OCI-LY3 (cell line): ENCODE measurements around the gene HCRTR1.

Experiments used
- H2AFZ ChIP-seq: fragments of 200-600, 300-600 bp; shearing (Covaris generic); 2 replicates; pipeline ENCODE4 v1.6.0; 2014; ENCODE audit warnings: antibody characterized with exemption, low read depth, low read length
- H3K27ac ChIP-seq: fragments of 200-600, 300-600 bp; sonication (generic); 2 replicates; pipeline ENCODE4 v1.5.1; 2014; ENCODE audit warnings: mild to moderate bottlenecking, low read length, moderate library complexity, mixed read lengths
- H3K27me3 ChIP-seq: fragments of 200-600, 300-600 bp; sonication (generic); 2 replicates; pipeline ENCODE4 v1.6.1; 2014; ENCODE audit warnings: low read depth, low read length, mixed read lengths
- H3K36me3 ChIP-seq: fragments of 200-600, 300-600 bp; sonication (generic); replicated peaks from 2 replicates; pipeline ENCODE3; 2014; ENCODE audit warnings: low read depth, low read length, mixed read lengths
- H3K4me1 ChIP-seq: fragments of 300-600, 200-600 bp; sonication (generic); 2 replicates; pipeline ENCODE4 v1.6.1; 2014; ENCODE audit warnings: low read length, mixed read lengths
- H3K4me2 ChIP-seq: fragments of 200-600, 300-600 bp; sonication (generic); 2 replicates; pipeline ENCODE4 v1.6.1; 2014; ENCODE audit warnings: low read length, mixed read lengths
- H3K4me3 ChIP-seq: fragments of 300-600, 200-600 bp; sonication (generic); 2 replicates; pipeline ENCODE4 v1.5.1; 2014; ENCODE audit warnings: antibody characterized with exemption, mild to moderate bottlenecking, low read length, moderate library complexity
- H3K79me2 ChIP-seq: fragments of 300-600, 200-600 bp; shearing (Covaris generic); 2 replicates; pipeline ENCODE4 v1.6.1; 2014; ENCODE audit warnings: mild to moderate bottlenecking, low read length, mixed read lengths
- H3K9ac ChIP-seq: fragments of 300-600, 200-600 bp; shearing (Covaris generic); 2 replicates; pipeline ENCODE4 v1.6.0; 2014; ENCODE audit warnings: mild to moderate bottlenecking, low read length, moderate library complexity
- H3K9me3 ChIP-seq: fragments of 200-600, 300-600 bp; shearing (Covaris generic); 2 replicates; pipeline ENCODE4 v1.6.1; 2014; ENCODE audit warnings: low read length, mixed read lengths; ENCODE audit not compliant: insufficient read depth
- H4K20me1 ChIP-seq: fragments of 200-600, 300-600 bp; sonication (generic); 2 replicates; pipeline ENCODE4 v1.6.1; 2016; ENCODE audit warnings: low read length, mixed read lengths; ENCODE audit not compliant: insufficient read depth
- CTCF ChIP-seq: fragments of 200-600, 300-600 bp; sonication (generic); IDR thresholded peaks from 2 replicates; pipeline ENCODE4 v1.5.1; 2014; ENCODE audit warnings: antibody characterized with exemption, low read length, low read depth
- EZH2phosphoT487 ChIP-seq: fragments of 200-600 bp; shearing (Covaris generic); IDR thresholded peaks from 2 replicates; pipeline ENCODE4 v1.6.1; 2018; ENCODE audit warnings: antibody characterized with exemption, mixed run types, low read depth

The HCRTR1 gene

GRCh38 chr1:31617218-31617915, at the start of gene HCRTR1:
HCRTR1 (plus strand) TSS chr1:31617689; CDS start chr1:31619193, 1,504 bp downstream.
- Histone ChIP-seq H3K4me3 (peak within 1 kb of the TSS; percentile 99), H3K36me3 (no peaks in the 10 kb centered on the region), H3K9me3 (no peaks in the 10 kb centered on the region), H3K9ac (peak within 1 kb of the TSS; percentile 79), H4K20me1 (no peaks in the 10 kb centered on the region), H3K27ac (no peak within 1 kb of the TSS), H3K4me1 (peaks cover 15% of the 10 kb centered on the region), H3K79me2 (no peaks in the 10 kb centered on the region), H3K4me2 (peak within 1 kb of the TSS; percentile 96), H3K27me3 (no peaks in the 10 kb centered on the region), H2AFZ (peak within 1 kb of the TSS; percentile 85)
- no peak for TF ChIP-seq EZH2phosphoT487
- TF ChIP-seq CTCF = no peak

GRCh38 chr1:31567956-31568570, 49.4 kb upstream of the HCRTR1 start:
- Histone ChIP-seq H3K27me3 (no peaks in the 10 kb centered on the region), H2AFZ (no peak overlapping the region), H3K9me3 (no peaks in the 10 kb centered on the region), H3K4me2 (no peak overlapping the region), H3K4me3 (no peak overlapping the region), H3K4me1 (peaks cover 7% of the 10 kb centered on the region), H3K9ac (no peak overlapping the region), H3K36me3 (no peaks in the 10 kb centered on the region), H3K27ac (no peak overlapping the region), H3K79me2 (no peaks in the 10 kb centered on the region), H4K20me1 (no peaks in the 10 kb centered on the region)
- TF ChIP-seq CTCF = no peak
- no peak for TF ChIP-seq EZH2phosphoT487

- TF ChIP-seq EZH2phosphoT487 (no peak), CTCF (no peak)
- Histone ChIP-seq H3K4me3 (no peak overlapping the region), H3K36me3 (no peaks in the 10 kb centered on the region), H2AFZ (no peak overlapping the region), H3K9me3 (no peaks in the 10 kb centered on the region), H3K9ac (no peak overlapping the region), H4K20me1 (no peaks in the 10 kb centered on the region), H3K79me2 (no peaks in the 10 kb centered on the region), H3K27ac (no peak overlapping the region), H3K4me2 (no peak overlapping the region), H3K4me1 (peaks cover 7% of the 10 kb centered on the region), H3K27me3 (no peaks in the 10 kb centered on the region)
These were observed 48.4 kb upstream of the HCRTR1 start for GRCh38 chr1:31568895-31569595.

- no peak overlapping the region for H3K4me3 ChIP-seq
- no peaks in the 10 kb centered on the region for H3K36me3 ChIP-seq
- H3K79me2 ChIP-seq = no peaks in the 10 kb centered on the region
- H4K20me1 ChIP-seq = no peaks in the 10 kb centered on the region
- no peak overlapping the region for H2AFZ ChIP-seq
- no peak for TF ChIP-seq EZH2phosphoT487
- no peak for TF ChIP-seq CTCF
- no peak overlapping the region for H3K9ac ChIP-seq
- H3K9me3 ChIP-seq = no peaks in the 10 kb centered on the region
- peaks cover 7% of the 10 kb centered on the region for H3K4me1 ChIP-seq
- no peak overlapping the region for H3K4me2 ChIP-seq
- H3K27ac ChIP-seq = no peak overlapping the region
- H3K27me3 ChIP-seq = no peaks in the 10 kb centered on the region
These were observed 47.8 kb upstream of the HCRTR1 start for GRCh38 chr1:31569596-31570173.
